Neural progenitor cell (in vitro differentiated cells): Measurements from ENCODE around the gene QPCT. TPM values are rescaled to one million over a fixed set of nuclear protein-coding genes. Genes with fewer than 3 reads are reported as not detected.

Experiments used
- DNase-seq: peaks from one replicate; pipeline ENCODE4 v3.0.0-alpha.2; 2016; ENCODE audit warnings: low spot score
- H2AFZ ChIP-seq: fragments of 200-600 bp; sonication (generic); replicated peaks from 2 replicates; pipeline ENCODE4 v1.6.1; 2016; ENCODE audit warnings: antibody characterized with exemption
- H3F3A ChIP-seq: fragments of 200-600 bp; sonication (generic); 2 replicates; pipeline ENCODE4 v1.6.1; 2016; ENCODE audit warnings: antibody characterized with exemption, low read depth
- H3K27ac ChIP-seq: fragments of 200-600 bp; sonication (generic); 2 replicates; pipeline ENCODE4 v1.5.1; 2016; ENCODE audit warnings: mild to moderate bottlenecking
- H3K27me3 ChIP-seq: fragments of 200-600 bp; sonication (generic); 2 replicates; pipeline ENCODE4 v1.6.1; 2016; ENCODE audit warnings: mild to moderate bottlenecking, moderate library complexity
- H3K36me3 ChIP-seq: fragments of 200-600 bp; sonication (generic); 2 replicates; pipeline ENCODE4 v1.5.1; 2016
- H3K4me1 ChIP-seq: fragments of 200-600 bp; sonication (generic); 2 replicates; pipeline ENCODE4 v1.6.1; 2016; ENCODE audit warnings: mixed run types
- H3K4me2 ChIP-seq: fragments of 200-600 bp; sonication (generic); 2 replicates; pipeline ENCODE4 v1.6.1; 2016
- H3K4me3 ChIP-seq: fragments of 200-600 bp; sonication (generic); 2 replicates; pipeline ENCODE4 v1.5.1; 2016
- H3K79me2 ChIP-seq: fragments of 200-600 bp; sonication (generic); 2 replicates; pipeline ENCODE4 v1.6.1; 2016; ENCODE audit warnings: low read depth
- H3K9ac ChIP-seq: fragments of 200-600 bp; sonication (generic); 2 replicates; pipeline ENCODE4 v1.6.1; 2016
- H3K9me3 ChIP-seq: fragments of 200-600 bp; sonication (generic); 2 replicates; pipeline ENCODE4 v1.5.1; 2016; ENCODE audit warnings: low read depth
- H4K20me1 ChIP-seq: fragments of 200-600 bp; sonication (generic); 2 replicates; pipeline ENCODE4 v1.6.1; 2016; ENCODE audit warnings: low read depth
- H3K27ac Mint-ChIP-seq: 3 replicates; pipeline ENCODE4 v1.8.0; 2021; ENCODE audit warnings: mixed read lengths
- H3K27me3 Mint-ChIP-seq: 2 replicates; pipeline ENCODE4 v1.8.0; 2022; ENCODE audit warnings: low read depth, mild to moderate bottlenecking, inconsistent platforms, moderate library complexity, mixed read lengths; ENCODE audit not compliant: insufficient read depth
- H3K36me3 Mint-ChIP-seq: 3 replicates; pipeline ENCODE4 v1.8.0; 2021; ENCODE audit warnings: mixed read lengths
- H3K4me1 Mint-ChIP-seq: 3 replicates; pipeline ENCODE4 v1.8.0; 2021; ENCODE audit warnings: mixed read lengths
- H3K4me3 Mint-ChIP-seq: 3 replicates; pipeline ENCODE4 v1.8.0; 2021; ENCODE audit warnings: mild to moderate bottlenecking, moderate library complexity, mixed read lengths
- H3K9me3 Mint-ChIP-seq: 3 replicates; pipeline ENCODE4 v1.8.0; 2020; ENCODE audit warnings: mixed read lengths
- CTCF ChIP-seq: fragments of 200-600 bp; sonication (generic); IDR thresholded peaks from 2 replicates; pipeline ENCODE4 v1.5.1; 2017; ENCODE audit warnings: antibody characterized with exemption, mild to moderate bottlenecking
- EZH2 ChIP-seq: fragments of 200-600 bp; sonication (generic); IDR thresholded peaks from 2 replicates; pipeline ENCODE4 v1.6.1; 2017; ENCODE audit warnings: antibody characterized with exemption, mild to moderate bottlenecking, moderate library complexity
- EZH2phosphoT487 ChIP-seq: fragments of 200-600 bp; sonication (generic); IDR thresholded peaks from 2 replicates; pipeline ENCODE4 v1.6.1; 2017; ENCODE audit warnings: antibody characterized with exemption
- total RNA-seq: library from RNA; depleted of rRNA; stranded (reverse); fragments of >200 nt; gene quantifications from 2 replicates; pipeline ENCODE4 v1.2.3, GENCODE V29; 2015; ENCODE audit warnings: low replicate concordance

QPCT gene
- total RNA-seq, 1 donor from 2014 or later: not detected

- peaks cover 84% of the 10 kb centered on the region for H4K20me1 ChIP-seq
- no peak for DNase-seq
- no peaks in the 10 kb centered on the region for H3K9me3 Mint-ChIP-seq
- peaks cover 100% of the 10 kb centered on the region for H3K79me2 ChIP-seq
- H3K27me3 ChIP-seq: no peaks in the 10 kb centered on the region
- peaks cover 25% of the 10 kb centered on the region for H3K4me1 Mint-ChIP-seq
- no peak overlapping the region for H2AFZ ChIP-seq
- TF ChIP-seq CTCF (no peak), EZH2phosphoT487 (no peak), EZH2 (no peak)
- no peak overlapping the region for H3K27ac Mint-ChIP-seq
- H3K36me3 ChIP-seq: no peaks in the 10 kb centered on the region
- H3K9ac ChIP-seq: no peak overlapping the region
- H3K4me3 Mint-ChIP-seq: no peak overlapping the region
- H3K27me3 Mint-ChIP-seq: no peaks in the 10 kb centered on the region
- peaks cover 29% of the 10 kb centered on the region for H3K36me3 Mint-ChIP-seq
- peaks cover 7% of the 10 kb centered on the region for H3F3A ChIP-seq
- no peak overlapping the region for H3K4me2 ChIP-seq
- H3K4me3 ChIP-seq: no peak overlapping the region
- peak overlapping the region; percentile 8 for H3K27ac ChIP-seq
- H3K9me3 ChIP-seq: no peaks in the 10 kb centered on the region
- peaks cover 46% of the 10 kb centered on the region for H3K4me1 ChIP-seq
These were observed 26.0 kb upstream of the QPCT start for GRCh38 chr2:37318401-37318800.

- Mint-ChIP-seq H3K27ac (no peak overlapping the region), H3K4me1 (peaks cover 31% of the 10 kb centered on the region), H3K27me3 (peaks cover 4% of the 10 kb centered on the region), H3K9me3 (peaks cover 3% of the 10 kb centered on the region), H3K36me3 (peaks cover 25% of the 10 kb centered on the region), H3K4me3 (no peak overlapping the region)
- Histone ChIP-seq H3K79me2 (peaks cover 92% of the 10 kb centered on the region), H3K4me1 (peaks cover 45% of the 10 kb centered on the region), H3K27ac (no peak overlapping the region), H3K27me3 (peaks cover 3% of the 10 kb centered on the region), H3K9ac (no peak overlapping the region), H4K20me1 (peaks cover 83% of the 10 kb centered on the region), H3K36me3 (no peaks in the 10 kb centered on the region), H2AFZ (no peak overlapping the region), H3F3A (peaks cover 18% of the 10 kb centered on the region), H3K4me3 (no peak overlapping the region), H3K9me3 (no peaks in the 10 kb centered on the region), H3K4me2 (no peak overlapping the region)
- TF ChIP-seq CTCF (no peak), EZH2 (no peak), EZH2phosphoT487 (no peak)
- DNase-seq: no peak
These were observed 24.4 kb upstream of the QPCT start for GRCh38 chr2:37319754-37320609.

- no peak for TF ChIP-seq EZH2
- no peak for TF ChIP-seq EZH2phosphoT487
- TF ChIP-seq CTCF: no peak
- Histone ChIP-seq H3K9ac (no peak overlapping the region), H3K4me2 (peak overlapping the region; percentile 94), H3K9me3 (no peaks in the 10 kb centered on the region), H3K27me3 (peaks cover 15% of the 10 kb centered on the region), H3F3A (peaks cover 30% of the 10 kb centered on the region), H4K20me1 (peaks cover 71% of the 10 kb centered on the region), H2AFZ (no peak overlapping the region), H3K79me2 (peaks cover 80% of the 10 kb centered on the region), H3K27ac (no peak overlapping the region), H3K4me1 (peaks cover 35% of the 10 kb centered on the region), H3K36me3 (no peaks in the 10 kb centered on the region), H3K4me3 (peak overlapping the region; percentile 10)
- DNase-seq: no peak
- Mint-ChIP-seq H3K27me3 (peaks cover 8% of the 10 kb centered on the region), H3K4me1 (peaks cover 31% of the 10 kb centered on the region), H3K9me3 (peaks cover 3% of the 10 kb centered on the region), H3K36me3 (peaks cover 15% of the 10 kb centered on the region), H3K27ac (no peak overlapping the region), H3K4me3 (no peak overlapping the region)
These were observed 23.3 kb upstream of the QPCT start for GRCh38 chr2:37321029-37321682.
